Bronchial epithelial cell (primary cell): Measurements from ENCODE around the gene USP6NL. TPM values are rescaled to one million over a fixed set of nuclear protein-coding genes. Genes with fewer than 3 reads are reported as not detected.

ENCODE experiments used
- DNase-seq: peaks from one replicate; pipeline ENCODE4 v3.0.0-alpha.2; 2010; ENCODE audit warnings: low read depth
- FAIRE-seq: peaks from 2 replicates; lab custom pipeline; 2011; peaks lifted over from hg19 to GRCh38; lab: Jason Lieb, UNC
- H3K27me3 ChIP-seq: 2 replicates; pipeline ENCODE4 v1.5.1; 2011; ENCODE audit warnings: low read length; ENCODE audit not compliant: control insufficient read depth, insufficient read depth
- H3K36me3 ChIP-seq: 2 replicates; pipeline ENCODE4 v1.5.1; 2011; ENCODE audit warnings: low read length; ENCODE audit not compliant: control insufficient read depth, insufficient read depth
- H3K4me3 ChIP-seq: 2 replicates; pipeline ENCODE4 v1.5.1; 2011; ENCODE audit warnings: mild to moderate bottlenecking, low read depth, low read length, control low read depth
- total RNA-seq: library from RNA; depleted of rRNA; stranded (reverse); fragments of >200 nt; gene quantifications from 2 replicates; pipeline ENCODE4 v1.2.1, GENCODE V29; 2014
- TF ChIP-seq, protein P1 (sequence below): IDR thresholded peaks from 2 replicates; pipeline ENCODE4 v1.5.1; 2011; ENCODE audit warnings: mild to moderate bottlenecking, moderate library complexity, low read length, control low read depth, inconsistent platforms; ENCODE audit not compliant: insufficient read depth, severe bottlenecking

Gene USP6NL
- total RNA-seq, 1 donor from 2014 or later: 8.7 TPM

DNA sequence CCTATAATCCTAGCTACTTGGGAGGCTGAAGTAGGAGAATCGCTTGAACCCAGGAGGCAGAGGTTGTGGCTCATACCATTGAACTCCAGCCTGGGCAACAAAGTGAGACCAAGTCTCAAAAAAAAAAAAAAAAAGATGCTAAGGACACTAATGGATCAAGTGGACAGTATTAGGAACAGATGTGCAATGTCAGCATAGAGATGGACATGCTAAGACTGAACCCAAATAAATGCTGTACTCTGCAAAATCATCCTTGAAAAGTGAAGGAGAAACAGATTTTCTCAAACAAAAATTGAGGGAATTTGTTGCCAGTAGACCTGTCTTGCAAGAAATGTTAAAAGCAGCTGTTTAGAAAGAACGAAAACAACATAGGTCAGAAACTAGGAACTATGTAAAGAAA, 194.5 kb downstream of the USP6NL start:
- H3K36me3 ChIP-seq: no peaks in the 10 kb centered on the region
- no peak for FAIRE-seq
- H3K27me3 ChIP-seq: no peaks in the 10 kb centered on the region
- TF ChIP-seq, protein P1, sequence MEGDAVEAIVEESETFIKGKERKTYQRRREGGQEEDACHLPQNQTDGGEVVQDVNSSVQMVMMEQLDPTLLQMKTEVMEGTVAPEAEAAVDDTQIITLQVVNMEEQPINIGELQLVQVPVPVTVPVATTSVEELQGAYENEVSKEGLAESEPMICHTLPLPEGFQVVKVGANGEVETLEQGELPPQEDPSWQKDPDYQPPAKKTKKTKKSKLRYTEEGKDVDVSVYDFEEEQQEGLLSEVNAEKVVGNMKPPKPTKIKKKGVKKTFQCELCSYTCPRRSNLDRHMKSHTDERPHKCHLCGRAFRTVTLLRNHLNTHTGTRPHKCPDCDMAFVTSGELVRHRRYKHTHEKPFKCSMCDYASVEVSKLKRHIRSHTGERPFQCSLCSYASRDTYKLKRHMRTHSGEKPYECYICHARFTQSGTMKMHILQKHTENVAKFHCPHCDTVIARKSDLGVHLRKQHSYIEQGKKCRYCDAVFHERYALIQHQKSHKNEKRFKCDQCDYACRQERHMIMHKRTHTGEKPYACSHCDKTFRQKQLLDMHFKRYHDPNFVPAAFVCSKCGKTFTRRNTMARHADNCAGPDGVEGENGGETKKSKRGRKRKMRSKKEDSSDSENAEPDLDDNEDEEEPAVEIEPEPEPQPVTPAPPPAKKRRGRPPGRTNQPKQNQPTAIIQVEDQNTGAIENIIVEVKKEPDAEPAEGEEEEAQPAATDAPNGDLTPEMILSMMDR: no peak
- no peak overlapping the region for H3K4me3 ChIP-seq
- DNase-seq: no peak

DNA sequence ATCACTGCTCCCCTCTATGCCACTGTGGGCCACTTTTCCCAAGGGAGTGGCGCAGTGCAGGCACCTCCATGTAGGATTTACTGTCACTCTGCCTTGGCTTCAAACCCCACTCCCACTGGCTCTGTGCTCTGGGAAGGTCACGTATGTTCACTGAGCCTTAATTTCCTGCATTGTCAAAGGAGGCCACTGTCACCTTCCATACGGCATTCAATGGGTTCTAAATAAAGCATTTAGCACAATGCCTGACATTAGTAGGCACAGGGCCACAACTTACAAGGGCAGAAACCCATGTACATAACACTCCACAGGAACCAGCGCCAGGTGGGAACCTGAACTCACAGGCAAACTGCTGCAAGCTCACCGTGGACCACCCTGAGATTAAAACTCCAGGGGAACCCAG, 196.4 kb downstream of the USP6NL start:
- FAIRE-seq (no peak), DNase-seq (no peak)
- H3K36me3 ChIP-seq: no peaks in the 10 kb centered on the region
- no peak overlapping the region for H3K4me3 ChIP-seq
- TF ChIP-seq, protein P1: no peak
- H3K27me3 ChIP-seq: no peaks in the 10 kb centered on the region

DNA sequence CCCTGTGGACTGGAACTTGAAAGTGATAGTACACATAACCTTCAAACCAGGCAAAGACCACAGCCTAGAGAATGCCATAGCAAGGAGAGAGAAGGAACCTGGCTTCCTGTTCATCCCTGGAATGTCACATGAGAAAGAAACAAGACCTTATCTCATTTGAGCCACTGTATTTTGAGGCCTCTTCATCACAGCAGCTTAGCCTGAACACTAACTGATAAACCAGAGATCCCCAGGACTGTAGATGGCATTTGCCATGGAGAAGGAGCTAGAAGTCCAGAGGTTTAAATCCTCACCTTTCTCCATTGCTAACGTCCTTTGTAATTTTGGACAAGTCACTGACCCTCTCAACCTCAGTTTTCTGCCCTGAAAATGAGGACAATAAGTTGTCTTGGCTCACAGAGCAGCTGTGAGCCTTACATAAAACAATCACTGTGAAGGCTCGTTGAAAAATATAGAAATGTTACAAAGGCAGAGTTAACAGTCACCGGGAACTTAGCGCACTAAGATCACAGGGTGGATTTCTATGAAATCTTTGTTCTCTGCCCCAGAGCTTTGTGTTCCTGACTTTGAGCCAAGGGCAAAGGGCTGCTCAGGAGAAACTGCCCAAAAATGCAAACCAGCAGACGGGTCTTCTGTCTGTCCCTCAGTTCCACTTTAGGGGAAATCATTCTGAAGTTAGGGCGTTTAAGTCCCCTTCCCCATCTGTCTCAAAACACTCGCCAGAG, 197.0 kb downstream of the USP6NL start:
- FAIRE-seq: peak; percentile 70
- H3K36me3 ChIP-seq: no peaks in the 10 kb centered on the region

DNA sequence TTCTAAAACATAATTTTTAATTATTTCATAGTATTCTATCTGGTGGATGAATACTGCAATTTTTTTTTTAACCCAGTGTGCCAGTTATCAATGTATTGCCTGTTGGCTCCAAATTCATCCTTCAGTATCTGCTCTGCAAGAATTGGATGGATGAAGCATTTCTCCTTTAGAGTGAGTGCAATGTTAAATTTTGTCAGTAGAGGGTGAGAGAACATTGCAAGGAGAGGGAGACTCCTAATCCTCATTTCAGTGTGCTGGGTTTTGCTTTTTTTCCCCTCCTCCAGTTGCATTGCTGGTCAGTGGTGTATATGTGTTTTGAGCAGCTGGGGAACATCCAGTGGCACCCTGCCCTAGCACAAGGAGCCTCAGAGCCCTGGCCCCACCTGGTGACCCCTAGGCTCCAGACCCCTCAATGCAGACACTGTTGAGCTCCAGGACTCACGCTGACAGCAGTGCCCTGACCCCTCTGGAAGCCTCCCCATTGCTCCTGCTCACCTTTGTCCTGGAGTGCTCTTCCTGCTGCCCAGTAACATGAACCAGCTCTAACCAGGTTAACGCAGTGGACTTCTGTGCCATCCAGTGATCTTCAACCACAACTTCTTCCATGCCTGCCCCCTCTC, 199.4 kb downstream of the USP6NL start:
- FAIRE-seq (peak; percentile 40), DNase-seq (no peak)
- TF ChIP-seq, protein P1: no peak
- Histone ChIP-seq H3K27me3 (no peaks in the 10 kb centered on the region), H3K36me3 (no peaks in the 10 kb centered on the region), H3K4me3 (no peak overlapping the region)

More for the DNA sequence above, 197.0 kb downstream of the USP6NL start:
- no peaks in the 10 kb centered on the region for H3K27me3 ChIP-seq
- no peak overlapping the region for H3K4me3 ChIP-seq
- TF ChIP-seq, protein P1: no peak
- no peak for DNase-seq

DNA sequence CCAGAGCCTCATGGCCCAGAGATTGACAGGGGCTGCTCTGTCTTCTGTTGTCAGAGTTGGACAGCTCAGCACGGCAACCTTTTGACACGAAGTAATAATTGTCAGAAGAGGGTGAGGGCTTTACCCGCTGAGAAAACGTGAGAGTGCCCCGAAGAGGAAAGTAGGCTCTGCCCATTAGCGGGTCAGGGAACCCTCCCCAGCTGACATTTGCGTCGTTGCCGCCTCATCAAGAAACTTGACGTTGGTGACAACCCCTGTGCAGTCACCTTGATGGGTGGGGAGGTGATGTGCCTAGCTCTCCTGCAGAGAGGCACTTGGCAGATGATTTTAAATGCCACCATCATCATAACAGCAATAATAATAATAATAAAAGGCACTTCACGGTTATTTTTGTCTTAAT, 202.1 kb downstream of the USP6NL start:
- Histone ChIP-seq H3K27me3 (no peaks in the 10 kb centered on the region), H3K36me3 (no peaks in the 10 kb centered on the region), H3K4me3 (no peak overlapping the region)
- TF ChIP-seq, protein P1: no peak
- FAIRE-seq (no peak), DNase-seq (no peak)
